Fibroblast of the conjunctiva (primary cell): ENCODE results near the gene GID8.
A peak's percentile ranks its signal among the peaks of the same experiment; 100 is the strongest.

Source experiments
- DNase-seq: peaks from one replicate; pipeline ENCODE4 v3.0.0-alpha.2; 2010; ENCODE audit warnings: low read depth

Gene GID8

DNA sequence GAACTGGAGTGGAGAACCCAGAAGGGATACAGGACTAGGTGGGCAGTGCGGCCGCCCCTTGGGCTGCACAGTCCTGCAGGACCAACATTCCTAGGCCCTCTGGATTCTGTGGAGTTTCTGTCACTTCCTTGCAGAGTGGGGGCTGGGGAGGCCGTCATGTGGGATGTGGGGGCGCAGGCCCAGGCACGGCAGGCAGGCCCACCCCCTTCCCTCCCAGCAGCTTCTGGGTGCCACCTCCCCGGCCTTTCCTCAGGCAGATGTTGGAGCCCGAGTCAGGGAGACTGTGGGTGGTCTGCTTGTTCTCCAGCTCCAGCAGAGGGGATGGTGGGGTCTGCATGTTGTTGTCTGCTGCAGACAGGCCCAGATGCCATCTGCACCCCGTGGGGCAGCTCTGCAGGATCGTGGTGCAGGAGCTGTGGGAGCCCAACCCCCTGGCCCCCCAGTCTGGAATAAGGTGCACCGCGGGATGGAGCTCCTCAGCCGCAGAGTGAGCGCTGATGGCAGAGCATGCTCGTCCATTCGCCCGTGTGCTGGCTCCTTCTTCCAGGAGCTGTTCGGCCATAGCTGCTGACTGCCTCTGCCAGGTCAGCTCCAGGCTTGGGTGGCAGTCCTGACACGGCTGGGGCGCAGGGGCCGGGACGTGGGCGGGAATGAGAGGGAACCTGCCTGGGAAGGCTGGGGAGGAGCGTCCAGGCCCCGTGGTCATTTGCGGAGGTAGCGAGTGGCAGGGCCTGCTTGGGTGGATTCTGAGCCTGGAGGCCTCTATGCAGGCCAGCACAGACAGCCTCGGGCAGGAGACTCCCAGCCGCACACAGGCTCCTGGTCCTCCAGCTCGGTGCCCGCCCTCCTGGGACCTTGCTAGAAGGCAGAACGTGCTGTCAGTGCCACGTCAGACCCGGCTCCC, 32.6 kb downstream of the GID8 start:
- no peak for DNase-seq

GRCh38 chr20:62971211-62971949, 33.4 kb downstream of the GID8 start:
- DNase-seq: no peak

- DNase-seq: peak; percentile 65
Measured at GRCh38 chr20:62971950-62972844, 34.2 kb downstream of the GID8 start.

- DNase-seq: no peak
Measured at GRCh38 chr20:62972845-62973745, 35.1 kb downstream of the GID8 start.

- no peak for DNase-seq
Measured at GRCh38 chr20:62975251-62975760, 37.4 kb downstream of the GID8 start.

- no peak for DNase-seq
Measured at GRCh38 chr20:62975812-62976508, 38.0 kb downstream of the GID8 start.

DNA sequence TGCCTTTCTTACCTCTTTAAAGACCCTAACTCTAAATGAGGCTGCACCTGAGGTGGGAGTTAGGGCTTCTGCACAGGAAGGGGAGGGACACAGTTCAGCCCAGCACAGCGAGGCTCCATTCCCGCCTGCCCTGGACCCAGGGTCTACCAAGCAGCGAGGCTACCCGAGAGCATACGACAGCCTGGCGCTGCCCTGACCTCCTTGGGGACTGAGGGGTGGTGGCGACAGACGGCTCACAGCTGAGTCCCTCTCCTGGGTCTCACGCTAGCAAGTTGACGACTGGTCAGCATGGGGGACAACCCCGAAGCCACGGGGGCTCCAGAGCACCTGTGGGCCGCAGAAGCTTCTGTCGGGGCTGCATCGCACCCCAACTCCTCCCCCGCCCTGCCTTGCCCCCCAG, 38.9 kb downstream of the GID8 start:
- no peak for DNase-seq

- no peak for DNase-seq
Measured at GRCh38 chr20:62977613-62978560, 39.9 kb downstream of the GID8 start.

- DNase-seq: no peak
Measured at GRCh38 chr20:62978561-62978943, 40.6 kb downstream of the GID8 start.

DNA sequence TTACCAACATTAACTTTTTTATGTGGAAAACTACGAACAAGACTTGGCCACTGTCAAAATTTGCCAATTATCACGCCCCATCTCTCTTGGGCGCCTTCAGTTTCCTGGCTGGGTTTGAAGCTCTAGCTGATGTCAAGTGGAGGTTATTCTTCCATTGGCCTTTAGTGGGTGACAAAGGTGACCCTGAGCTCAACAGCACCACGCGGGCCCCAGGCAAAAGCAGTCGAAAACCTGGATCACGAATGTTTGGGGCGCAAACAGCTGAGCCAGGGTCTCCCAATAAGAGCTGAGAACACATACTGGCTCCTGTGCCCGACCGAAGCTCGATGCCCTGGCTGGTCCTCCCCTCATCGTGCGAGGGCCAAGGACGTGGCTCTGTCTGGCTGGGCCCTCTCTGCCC, 41.4 kb downstream of the GID8 start:
- DNase-seq: no peak

DNA sequence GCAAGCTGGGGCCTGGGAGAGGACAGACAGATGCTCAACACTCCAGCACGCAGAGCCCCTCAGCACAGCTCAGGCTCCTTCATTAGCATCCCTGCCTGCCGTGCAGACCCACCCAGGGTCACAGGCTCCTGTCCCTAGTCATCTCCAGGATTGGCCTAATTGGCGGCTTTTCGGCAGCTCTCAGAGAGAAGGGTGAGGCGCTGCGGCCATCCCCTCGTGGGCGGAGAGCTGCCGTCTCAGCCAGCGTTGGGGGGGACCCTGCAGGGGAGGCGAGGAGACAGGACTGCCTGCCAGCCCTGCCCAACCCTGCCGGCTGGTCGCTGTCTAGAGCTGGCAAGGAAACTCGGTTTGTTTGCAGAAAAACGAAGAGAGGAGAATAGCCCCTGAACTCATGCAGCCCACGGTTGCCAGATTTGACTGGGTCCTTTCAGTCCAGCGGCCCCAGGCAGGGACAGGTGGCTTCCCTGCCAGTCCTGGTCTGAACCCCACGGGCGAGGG, 42.0 kb downstream of the GID8 start:
- DNase-seq: no peak

DNA sequence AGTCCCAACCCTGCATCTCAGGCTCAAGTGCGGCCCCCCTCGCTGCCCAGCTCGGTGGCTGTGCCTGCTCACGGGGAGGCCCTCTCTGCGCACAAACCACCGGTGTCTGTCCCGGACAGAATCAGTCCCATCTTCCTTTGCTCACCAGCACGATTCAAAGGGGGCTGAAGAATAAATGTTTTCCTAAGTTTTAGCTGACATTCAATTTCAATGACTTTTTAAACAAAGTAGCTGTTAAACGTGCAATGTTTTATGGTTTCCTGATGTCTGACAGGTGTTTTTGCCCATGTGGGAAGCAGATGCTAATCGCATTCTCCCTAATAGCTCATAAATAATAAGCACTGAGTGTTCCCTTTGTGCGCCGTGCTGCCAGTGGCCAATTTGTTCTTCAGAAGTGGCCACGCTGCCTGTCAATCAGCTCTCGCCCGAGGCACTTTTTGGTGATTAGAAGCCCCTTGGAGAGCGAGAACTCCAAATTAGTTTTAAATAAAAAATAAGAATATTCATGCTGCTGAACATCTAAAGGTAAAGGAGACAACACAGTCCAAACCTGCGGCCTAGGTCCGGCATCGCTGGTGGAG, 42.5 kb downstream of the GID8 start:
- DNase-seq: no peak

DNA sequence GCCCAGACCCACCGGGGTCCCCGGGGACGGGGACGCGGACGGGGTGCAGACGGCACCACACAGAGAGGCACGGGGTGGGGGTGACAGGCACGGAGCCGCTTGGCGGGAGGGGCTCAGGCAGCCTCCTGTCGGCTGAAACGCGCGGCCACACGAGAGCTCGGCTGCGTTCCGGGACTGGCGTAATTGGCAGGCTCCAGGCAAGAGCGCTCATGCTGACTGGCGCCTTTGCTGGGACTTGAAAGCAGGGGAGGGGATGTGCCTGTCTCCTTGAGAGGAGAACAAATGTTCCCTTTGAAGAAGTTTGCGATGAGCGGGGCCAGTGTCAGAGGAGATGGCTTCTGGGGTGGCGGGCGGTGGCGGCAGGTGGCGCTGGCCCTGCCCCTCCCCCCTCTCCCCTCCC, 43.0 kb downstream of the GID8 start:
- no peak for DNase-seq

- no peak for DNase-seq
Measured at GRCh38 chr20:62982124-62983075, 44.5 kb downstream of the GID8 start.

- no peak for DNase-seq
Measured at GRCh38 chr20:62983210-62983609, 45.3 kb downstream of the GID8 start.

- no peak for DNase-seq
Measured at GRCh38 chr20:62984666-62985443, 46.9 kb downstream of the GID8 start.

DNA sequence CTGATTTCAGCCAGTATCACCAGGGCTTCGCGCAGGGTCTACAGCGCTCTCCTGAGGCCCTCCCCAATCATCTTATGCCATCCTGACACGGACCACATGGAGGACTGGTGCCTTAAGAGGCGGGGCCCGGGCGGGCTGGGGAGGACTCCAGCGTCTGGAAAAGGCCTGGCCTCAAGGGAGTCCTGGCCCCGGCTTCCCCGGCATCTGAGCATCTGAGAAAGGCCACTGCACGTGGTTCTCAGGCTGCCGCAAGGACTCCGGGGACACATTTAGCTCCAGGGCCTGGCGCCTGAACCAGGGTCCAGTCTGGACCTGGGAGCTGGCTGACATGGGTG, 47.5 kb downstream of the GID8 start:
- DNase-seq: no peak
